Activated CD4-positive, CD25-positive, alpha-beta regulatory T cell treated with anti-CD3 and anti-CD28 coated beads, Interleukin-2, amount 50 U/mL, for 16 hours (primary cell): ENCODE data around the gene AUH.
"Not testable (repeated sequence)": the region's sequence is repeated elsewhere in the genome, so short reads cannot be mapped to it uniquely, and the experiment has no call there.

Experiments
- DNase-seq: peaks from one replicate; pipeline ENCODE4 v3.0.0-alpha.2; 2020; ENCODE audit warnings: low read depth, low spot score

The AUH gene

GRCh38 chr9:91379426-91379825 is 17.7 kb upstream of the AUH start:
- DNase-seq = no peak

- DNase-seq = no peak
These were observed 17.0 kb upstream of the AUH start for GRCh38 chr9:91378695-91379127.

- not testable (repeated sequence) for DNase-seq
These were observed 16.3 kb upstream of the AUH start for GRCh38 chr9:91378054-91378453.

GRCh38 chr9:91376239-91376638 is 14.5 kb upstream of the AUH start:
- DNase-seq = no peak

- DNase-seq = no peak
These were observed 13.2 kb upstream of the AUH start for GRCh38 chr9:91374939-91375338.

GRCh38 chr9:91371894-91372293 is 10.2 kb upstream of the AUH start:
- no peak for DNase-seq

GRCh38 chr9:91370006-91370405 is 8.3 kb upstream of the AUH start:
- DNase-seq = not testable (repeated sequence)

- DNase-seq = no peak
These were observed 3.0 kb upstream of the AUH start for GRCh38 chr9:91364702-91365101.

- DNase-seq = no peak
These were observed 2.3 kb upstream of the AUH start for GRCh38 chr9:91364005-91364404.

- no peak for DNase-seq
These were observed 413 bp upstream of the AUH start for GRCh38 chr9:91362051-91362611.

GRCh38 chr9:91360551-91361290 is 997 bp downstream of the AUH start:
- DNase-seq = no peak

GRCh38 chr9:91359734-91360470 is 1.8 kb downstream of the AUH start:
- DNase-seq = no peak

- no peak for DNase-seq
These were observed 2.6 kb downstream of the AUH start for GRCh38 chr9:91359083-91359482.

- no peak for DNase-seq
These were observed 6.8 kb downstream of the AUH start for GRCh38 chr9:91354881-91355280.

GRCh38 chr9:91349115-91349555 is 12.6 kb downstream of the AUH start:
- no peak for DNase-seq

GRCh38 chr9:91348191-91348807 is 13.4 kb downstream of the AUH start:
- no peak for DNase-seq

GRCh38 chr9:91347377-91347776 is 14.3 kb downstream of the AUH start:
- no peak for DNase-seq

GRCh38 chr9:91346644-91347043 is 15.1 kb downstream of the AUH start:
- DNase-seq = no peak

- DNase-seq = no peak
These were observed 15.7 kb downstream of the AUH start for GRCh38 chr9:91345978-91346377.

GRCh38 chr9:91342575-91342974 is 19.1 kb downstream of the AUH start:
- DNase-seq = no peak

GRCh38 chr9:91341749-91342148 is 20.0 kb downstream of the AUH start:
- DNase-seq = no peak

- no peak for DNase-seq
These were observed 20.4 kb downstream of the AUH start for GRCh38 chr9:91341258-91341746.
